Measurements from ENCODE around the gene SEC63.

SEC63 gene

DNA sequence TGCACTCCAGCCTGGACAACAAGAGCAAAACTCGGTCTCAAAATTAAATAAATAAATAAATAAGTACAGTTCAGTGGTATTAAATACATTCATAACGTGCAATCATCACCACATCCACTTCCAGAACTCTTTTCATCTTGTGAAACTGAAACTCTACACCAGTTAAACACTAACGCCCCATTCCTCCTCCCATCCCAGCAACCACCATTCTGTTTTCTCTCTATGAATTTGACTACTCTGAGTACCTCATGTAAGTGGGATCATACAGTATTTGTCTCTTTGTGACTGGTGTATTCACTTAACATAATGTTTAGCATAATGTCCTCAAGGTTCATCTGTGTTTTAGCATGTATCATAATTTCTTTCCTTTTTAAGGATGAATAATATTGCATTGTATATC lies 104.8 kb downstream of the SEC63 start:
- DNase-seq = no peak

- DNase-seq = no peak
These were observed 108.7 kb downstream of the SEC63 start for GRCh38 chr6:107849325-107849724.

DNA sequence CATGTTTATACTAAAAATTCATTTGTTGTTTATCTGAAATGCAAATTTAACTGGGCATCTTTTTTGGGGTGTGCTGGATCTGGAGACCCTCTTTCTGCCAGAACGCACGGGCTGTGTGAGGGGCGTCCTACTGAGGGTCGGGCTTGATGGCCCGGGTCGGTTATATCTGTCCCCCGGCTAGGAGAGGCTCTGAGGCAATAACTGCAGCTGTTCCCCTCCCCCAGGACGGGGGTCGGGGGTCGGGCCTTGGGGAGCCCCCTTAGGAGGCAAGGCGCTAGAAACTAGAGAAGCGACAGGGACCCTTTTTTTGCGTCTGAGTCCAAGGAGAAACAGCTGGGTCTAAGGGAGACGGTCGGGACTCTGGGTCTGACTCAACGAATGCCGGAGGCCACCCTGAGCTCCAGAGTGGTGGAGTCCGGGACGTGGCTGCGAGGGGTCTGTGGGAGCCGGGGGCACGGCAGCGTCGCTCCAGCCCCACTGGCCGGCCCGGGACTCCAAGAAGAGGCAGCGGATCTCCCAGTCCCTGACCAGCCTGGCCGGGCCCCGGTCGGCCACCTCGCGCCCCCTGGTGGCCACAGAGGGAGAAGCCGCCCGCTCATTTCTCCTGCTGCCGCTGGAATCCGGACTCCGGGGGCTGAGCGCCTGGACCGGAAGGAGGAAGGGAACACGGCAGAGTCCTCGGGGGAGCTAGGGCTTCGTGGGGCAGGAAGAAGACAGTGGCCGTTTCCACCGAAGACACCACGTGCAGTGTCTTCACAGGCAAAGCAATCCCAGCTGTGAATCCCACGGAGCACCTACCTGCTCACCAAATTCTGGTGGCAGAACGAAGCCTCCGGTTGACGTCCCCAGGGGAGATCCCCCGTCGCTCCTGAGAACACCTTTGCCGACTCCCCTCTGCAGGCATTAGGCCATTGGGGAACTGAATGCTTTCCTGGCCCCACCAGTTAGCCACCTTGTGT lies 109.9 kb downstream of the SEC63 start:
- DNase-seq = peak; percentile 22 to 53

DNA sequence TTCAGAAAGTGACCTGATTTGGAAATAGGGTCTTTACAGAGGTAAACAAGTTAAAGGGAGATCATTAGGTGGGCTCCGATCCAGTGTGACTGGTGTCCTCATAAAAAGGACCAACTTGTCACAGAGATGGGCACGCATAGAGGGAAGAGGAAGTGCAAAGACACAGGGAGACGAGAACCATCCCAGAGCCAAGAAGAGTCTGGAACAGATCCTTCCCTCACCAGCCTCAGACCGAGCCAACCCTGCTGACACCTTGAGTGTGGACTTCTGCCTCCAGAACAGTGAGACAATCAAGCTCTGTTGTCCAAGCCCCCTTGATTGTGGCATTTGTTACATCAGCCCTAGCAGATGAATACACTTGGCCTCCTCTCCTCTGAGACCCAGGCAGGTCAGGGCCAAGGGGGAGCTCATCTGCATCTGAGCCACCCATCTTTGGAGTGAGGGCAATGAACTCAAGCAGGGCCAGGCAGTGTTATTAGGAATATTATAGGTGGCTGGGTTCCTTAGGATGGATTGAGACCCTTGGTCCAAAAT lies 111.7 kb downstream of the SEC63 start:
- no peak for DNase-seq

- DNase-seq = no peak
These were observed 112.2 kb downstream of the SEC63 start for GRCh38 chr6:107845777-107846176.

DNA sequence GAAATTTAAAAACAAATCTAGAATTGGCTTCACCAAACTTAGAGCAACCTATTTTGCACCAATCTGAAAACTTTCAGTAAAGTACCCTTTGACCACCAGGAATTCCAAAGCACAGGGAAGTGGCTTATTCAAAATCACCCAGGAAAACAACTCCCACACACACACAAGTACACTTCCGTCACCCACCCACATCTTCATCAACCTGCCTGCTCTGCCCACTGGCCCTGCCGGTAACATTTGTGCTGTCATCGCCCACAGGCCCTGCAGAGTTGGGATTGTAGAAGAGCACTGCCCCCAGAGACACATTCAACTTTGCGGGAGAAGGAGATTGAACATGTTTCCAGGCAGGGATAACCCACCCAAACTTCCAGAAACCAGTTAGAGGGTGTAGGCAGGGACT lies 114.6 kb downstream of the SEC63 start:
- DNase-seq = no peak

- no peak for DNase-seq
These were observed 116.7 kb downstream of the SEC63 start for GRCh38 chr6:107841275-107841670.

DNA sequence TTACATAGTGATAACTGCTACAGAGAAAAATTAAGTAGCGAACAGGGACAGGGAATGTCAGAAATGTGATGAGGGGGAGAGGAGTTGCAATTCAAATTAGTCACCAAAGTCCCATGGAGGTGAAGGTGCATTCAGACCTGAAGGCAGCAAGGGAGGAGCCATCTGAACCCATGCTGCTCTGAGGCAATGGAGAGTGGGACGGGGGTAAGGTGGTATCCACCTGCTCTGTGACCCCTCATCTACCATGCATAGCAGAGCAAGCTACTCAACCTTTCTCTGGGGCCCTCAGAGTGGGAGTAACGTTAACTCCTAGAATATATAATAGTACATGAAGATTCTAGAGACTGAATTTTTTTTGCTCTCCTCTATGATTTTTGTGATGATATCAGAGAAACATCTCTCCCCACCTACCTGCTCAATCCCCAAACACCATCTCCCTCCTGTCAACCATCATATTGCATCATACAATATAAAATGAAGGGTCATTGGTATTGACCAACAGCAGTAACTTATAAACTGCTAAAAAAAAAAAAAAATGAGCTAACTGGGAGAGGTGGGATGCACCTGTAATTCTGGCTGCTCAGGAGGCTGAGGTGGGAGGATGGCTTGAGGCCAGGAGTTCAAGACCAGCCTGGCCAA lies 117.3 kb downstream of the SEC63 start:
- no peak for DNase-seq

- DNase-seq = no peak
These were observed 124.9 kb downstream of the SEC63 start for GRCh38 chr6:107833136-107833535.

GRCh38 chr6:107832151-107833056 lies 125.6 kb downstream of the SEC63 start:
- DNase-seq = no peak

DNA sequence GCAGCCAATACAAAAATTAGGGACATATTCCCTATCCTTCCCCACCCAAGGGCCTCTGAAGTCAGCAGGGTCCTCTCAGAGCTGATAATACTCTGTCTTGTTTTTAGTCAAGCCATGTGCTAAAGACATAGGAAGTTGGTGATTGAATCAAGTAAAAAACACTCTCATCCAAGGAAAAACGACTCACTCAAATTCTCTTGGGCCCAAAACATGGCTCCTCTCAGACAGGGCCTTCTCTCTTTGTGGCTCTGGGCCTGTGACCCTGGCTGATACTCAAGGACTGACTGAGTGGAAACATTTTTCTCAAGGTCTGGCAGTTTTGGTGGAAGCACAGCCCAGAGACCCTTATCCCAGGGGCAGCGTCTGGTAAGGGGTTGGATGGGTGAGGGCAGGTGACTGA lies 127.9 kb downstream of the SEC63 start:
- DNase-seq = no peak

GRCh38 chr6:107827541-107827940 lies 130.5 kb downstream of the SEC63 start:
- DNase-seq = no peak

GRCh38 chr6:107823047-107823557 lies 134.9 kb downstream of the SEC63 start:
- no peak for DNase-seq

DNA sequence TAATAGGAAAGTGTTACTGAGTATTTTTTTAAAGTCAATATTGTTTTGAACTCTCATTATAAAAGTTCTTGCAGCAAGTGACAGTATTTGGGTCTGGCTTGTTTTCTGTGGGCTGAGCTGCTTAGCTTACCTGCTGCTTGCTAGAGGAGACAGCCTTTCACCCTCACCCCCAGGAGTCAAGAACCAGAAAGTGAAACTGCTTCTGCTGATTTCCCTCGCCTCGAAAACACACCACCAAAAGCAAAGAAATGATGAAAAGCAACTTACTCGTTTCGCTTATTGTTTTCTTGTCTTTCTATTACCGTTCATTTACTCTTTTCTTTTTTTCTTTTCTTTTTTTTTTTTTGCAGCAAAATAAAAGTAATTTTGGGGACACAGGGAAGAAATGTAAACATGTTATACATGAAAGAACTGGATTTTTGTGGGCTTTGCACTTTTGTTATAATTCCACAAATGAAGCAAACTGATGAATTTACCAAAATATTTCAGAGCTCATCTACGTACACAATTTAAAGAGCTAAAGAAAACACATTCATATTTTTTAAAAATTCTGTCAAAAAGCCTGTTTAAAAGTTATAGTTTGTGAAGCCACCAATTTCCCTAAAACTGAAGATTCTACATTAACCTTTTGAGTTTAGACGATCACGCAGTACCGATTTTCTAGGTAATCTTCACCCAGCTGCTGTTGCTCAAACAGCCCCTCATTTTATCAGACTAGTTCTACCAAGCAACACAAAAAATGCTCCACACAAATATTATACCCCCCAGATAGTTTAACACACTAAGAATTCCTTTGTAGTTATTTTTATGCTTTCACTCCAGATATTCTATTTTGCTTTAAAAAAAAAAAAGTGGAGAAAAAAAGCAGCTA lies 135.6 kb downstream of the SEC63 start:
- peak in 1 of 2 donors; percentile 43 for DNase-seq

DNA sequence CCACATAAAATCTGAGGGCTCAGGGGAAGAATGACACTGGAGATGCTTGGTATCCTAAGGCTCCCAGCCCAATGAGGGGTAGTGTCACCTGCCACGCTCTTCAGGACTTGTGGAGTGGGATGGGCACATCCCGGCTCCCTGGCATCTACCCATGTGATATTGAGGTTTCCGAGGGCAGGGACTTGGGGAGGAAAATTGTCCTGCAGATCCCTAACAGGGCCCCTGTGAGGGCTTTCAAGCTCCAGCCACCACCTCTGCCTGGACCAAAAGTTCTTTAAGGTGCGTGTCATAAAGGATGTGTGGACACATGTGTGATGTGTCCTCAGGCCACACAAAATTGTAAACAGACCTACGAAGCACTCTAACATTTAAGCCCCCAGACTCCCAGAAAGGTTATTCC lies 136.4 kb downstream of the SEC63 start:
- no peak for DNase-seq

GRCh38 chr6:107820338-107821261 lies 137.4 kb downstream of the SEC63 start:
- peak in 1 of 2 donors; percentile 21 for DNase-seq

DNA sequence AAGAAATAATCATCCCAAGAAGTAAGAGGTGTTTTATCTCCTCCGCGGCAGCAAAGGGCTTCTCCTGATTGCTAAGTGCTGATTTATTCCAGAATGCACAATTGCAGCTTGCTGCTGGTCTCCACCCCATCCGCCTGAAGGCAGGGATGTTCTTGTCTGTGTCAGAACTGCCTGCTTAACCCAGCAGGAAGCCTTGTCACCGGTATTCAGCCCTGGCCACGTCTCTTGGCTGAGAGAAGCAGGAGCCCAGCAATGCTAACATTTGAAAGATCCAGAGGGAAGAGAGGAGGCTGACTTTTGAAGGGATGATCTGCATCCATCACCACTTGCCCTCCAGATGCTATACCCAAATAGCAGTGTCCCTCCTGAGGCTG lies 138.1 kb downstream of the SEC63 start:
- DNase-seq = no peak

DNA sequence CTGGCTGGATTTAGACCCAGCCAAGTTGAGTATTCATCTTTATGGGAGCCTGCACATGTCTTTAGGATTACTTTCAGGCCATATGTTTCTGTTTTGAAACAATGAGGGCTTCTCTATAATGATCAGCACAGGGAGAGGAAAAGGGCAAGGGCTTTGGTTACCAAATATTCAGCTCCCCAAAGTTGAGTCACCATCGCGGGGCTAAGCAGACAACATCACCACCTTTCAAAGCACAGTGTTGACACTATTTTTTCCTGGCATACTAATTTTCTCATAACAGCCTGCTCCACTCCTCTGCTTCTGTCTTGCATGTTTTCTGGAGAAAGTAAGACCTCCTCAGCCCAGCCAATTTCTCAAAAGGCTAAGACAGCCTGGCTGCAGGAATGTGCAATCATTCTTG lies 138.8 kb downstream of the SEC63 start:
- no peak for DNase-seq

GRCh38 chr6:107818272-107818671 lies 139.7 kb downstream of the SEC63 start:
- no peak for DNase-seq

- DNase-seq = no peak
These were observed 140.2 kb downstream of the SEC63 start for GRCh38 chr6:107817784-107818183.
